K562 (cell line): ENCODE results near the gene RBPMS2. TPM values are rescaled to one million over a fixed set of nuclear protein-coding genes. Genes with fewer than 3 reads are reported as not detected.

ENCODE experiments used
- ATAC-seq: fragments of 200-7000 bp; cut with Tn5 transposase; 3 replicates; pipeline ENCODE4 v1.9.1; 2020; ENCODE audit warnings: moderate library complexity
- BruUV-seq: library from RNA; stranded (reverse); fragments of 400-500 nt; replicated peaks from 2 replicates; lab custom pipeline; 2021; lab: Mats Ljungman, UMichigan
- CTCF ChIA-PET: fragments of 300-600 bp; formaldehyde crosslinking; extraction: SDS; loops from one replicate; lab custom pipeline; 2021; ENCODE audit warnings: low intra/inter-chr PET ratio; lab: Yijun Ruan, JAX
- POLR2A ChIA-PET: fragments of 300-600, 350-650 bp; sonication (Branson Sonifier 250); formaldehyde crosslinking; extraction: SDS; loops from one replicate; lab custom pipeline; 2021; ENCODE audit warnings: antibody characterized with exemption, inconsistent platforms; lab: Yijun Ruan, JAX
- DNase-seq, 4 experiments: peaks; one replicate each; pipeline versions ENCODE4 v3.0.0 to v3.0.0-alpha.2; 2011 to 2018; ENCODE audit warnings: low spot score in 3 of 4, mixed read lengths in 3 of 4; ENCODE audit errors: extremely low read depth in 1 of 4
- FAIRE-seq: peaks from 2 replicates; lab custom pipeline; 2011; peaks lifted over from hg19 to GRCh38; lab: Jason Lieb, UNC
- H2AFZ ChIP-seq: 2 replicates; pipeline ENCODE4 v1.6.0; 2011; ENCODE audit warnings: low read depth, low read length, control low read depth, inconsistent platforms
- H3K27ac ChIP-seq: fragments of 200-600 bp; 3 replicates; pipeline ENCODE4 v1.8.0; 2011; ENCODE audit warnings: low read depth, mild to moderate bottlenecking, control low read depth, inconsistent platforms, low read length, moderate library complexity, mixed read lengths; ENCODE audit errors: extremely low read depth
- H3K27me3 ChIP-seq, 2 experiments: fragments of 300-600 bp in 1 of 2; 2 replicates in 1 of 2; 3 replicates in 1 of 2; pipeline versions ENCODE4 v1.6.0 to v1.8.0; 2011; ENCODE audit warnings: inconsistent platforms in 2 of 2, low read length in 2 of 2, mild to moderate bottlenecking in 1 of 2, mixed read lengths in 1 of 2, moderate library complexity in 1 of 2; ENCODE audit not compliant: control insufficient read depth in 2 of 2, insufficient read depth in 2 of 2
- H3K36me3 ChIP-seq: fragments of 300-600 bp; 3 replicates; pipeline ENCODE4 v1.8.0; 2011; ENCODE audit warnings: mild to moderate bottlenecking, low read length, inconsistent platforms; ENCODE audit not compliant: control insufficient read depth, insufficient read depth
- H3K4me1 ChIP-seq, 2 experiments: fragments of 200-600 bp in 1 of 2; replicated peaks in 1 of 2; 2 replicates in 1 of 2; 3 replicates in 1 of 2; pipeline versions ENCODE4 v1.5.1 to v1.8.0; 2011; ENCODE audit warnings: inconsistent platforms in 2 of 2, low read length in 2 of 2, mild to moderate bottlenecking in 1 of 2, mixed read lengths in 1 of 2, moderate library complexity in 1 of 2; ENCODE audit not compliant: control insufficient read depth in 2 of 2, insufficient read depth in 2 of 2
- H3K4me2 ChIP-seq: 2 replicates; pipeline ENCODE4 v1.6.1; 2011; ENCODE audit warnings: low read length, control low read depth, inconsistent platforms, mixed read lengths; ENCODE audit not compliant: insufficient read depth
- H3K4me3 ChIP-seq: fragments of 200-600 bp; sonication (generic), shearing (Covaris generic); 2 replicates; pipeline ENCODE4 v1.5.1; 2016; ENCODE audit warnings: control low read depth, inconsistent platforms
- H3K79me2 ChIP-seq: fragments of 200-600 bp; 3 replicates; pipeline ENCODE4 v1.8.0; 2011; ENCODE audit warnings: low read length, inconsistent platforms; ENCODE audit not compliant: control insufficient read depth, insufficient read depth
- H3K9ac ChIP-seq, 2 experiments: 2 replicates each; pipeline versions ENCODE4 v1.6.0 to v1.6.1; 2011; ENCODE audit warnings: low read depth in 2 of 2, low read length in 2 of 2, control low read depth in 1 of 2, inconsistent platforms in 1 of 2, mild to moderate bottlenecking in 1 of 2, mixed read lengths in 1 of 2; ENCODE audit not compliant: insufficient read depth in 1 of 2
- H3K9me1 ChIP-seq: one replicate; pipeline ENCODE4 v1.6.0; 2011; ENCODE audit warnings: inconsistent platforms, mild to moderate bottlenecking, low read length, moderate library complexity; ENCODE audit not compliant: control insufficient read depth, insufficient read depth
- H3K9me3 ChIP-seq: replicated peaks from 2 replicates; pipeline ENCODE4 v1.5.1; 2011; ENCODE audit warnings: low read depth, low read length, inconsistent platforms; ENCODE audit not compliant: control insufficient read depth, insufficient read depth
- H4K20me1 ChIP-seq: replicated peaks from 2 replicates; pipeline ENCODE4 v1.6.1; 2011; ENCODE audit warnings: low read length, inconsistent platforms, mixed read lengths; ENCODE audit not compliant: control insufficient read depth, insufficient read depth
- ARNT ChIP-seq, 2 experiments: fragments of 450-650 bp; IDR thresholded peaks; 2 replicates each; pipeline ENCODE4 v1.6.1; 2016; ENCODE audit warnings: mild to moderate bottlenecking in 1 of 2
- ESRRB ChIP-seq: fragments of 250-450 bp; sonication (Bioruptor Pico); IDR thresholded peaks from 2 replicates; pipeline ENCODE4 v1.5.0; 2020; ENCODE audit warnings: mild to moderate bottlenecking, moderate library complexity, borderline replicate concordance
- SETDB1 ChIP-seq: IDR thresholded peaks from one replicate; pipeline ENCODE4 v1.6.1; 2012; ENCODE audit warnings: low read length, control low read depth, inconsistent platforms
- ZFX ChIP-seq: sonication (generic); formaldehyde crosslinking; IDR thresholded peaks from 2 replicates; pipeline ENCODE4 v1.8.0; 2022; ENCODE audit warnings: mild to moderate bottlenecking, missing genetic modification reagents, moderate library complexity
- ZNF3 ChIP-seq: fragments of 250-450 bp; sonication (Bioruptor Pico); IDR thresholded peaks from 2 replicates; pipeline ENCODE4 v1.5.0; 2021; ENCODE audit warnings: mild to moderate bottlenecking, moderate library complexity
- ZNF354B ChIP-seq: fragments of 250-450 bp; sonication (Bioruptor Pico); IDR thresholded peaks from 2 replicates; pipeline ENCODE4 v1.4.0; 2020
- WGBS: fragments of 100-300 bp; shearing (Covaris generic); methylation state at CpG from one replicate; pipeline ENCODE4 v1.1.6; 2016; ENCODE audit warnings: low coverage, mixed read lengths; ENCODE audit not compliant: insufficient coverage; ENCODE audit errors: missing lambda C conversion rate; 5-methylcytosine and 5-hydroxymethylcytosine counted together
- in situ Hi-C: fragments of 300-500 bp; cut with MboI; formaldehyde crosslinking; loops from 4 replicates; pipeline ENCODE4 v1.15.0; 2018; ENCODE audit warnings: inconsistent platforms, mixed read lengths
- intact Hi-C: fragments of 100-400 bp; cut with micrococcal nuclease; formaldehyde crosslinking; loops from 2 replicates; pipeline ENCODE4 v1.14.2; 2022
- polyA plus RNA-seq, 8 experiments: library from polyadenylated mRNA; depleted of rRNA in 4 of 8; stranded (reverse) in 5 of 8; unstranded in 3 of 8; fragments of >200 nt; fragmentation: Nextera tagmentation in 2 of 8; fragmentation: Illumina TruSeq in 1 of 8; extraction: Ambion mirVana in 2 of 8; extraction: Trizol in 1 of 8; gene quantifications; 2 replicates each; pipeline versions ENCODE4 v1.2.1 to v1.2.3, GENCODE V29; 2011 to 2014; ENCODE audit warnings: inconsistent platforms in 1 of 8, missing spikeins in 1 of 8
- total RNA-seq, 7 experiments: library from RNA; depleted of rRNA in 6 of 7; stranded (reverse); fragments of >200 nt in 6 of 7; fragmentation: Illumina TruSeq in 2 of 7; extraction: Trizol in 2 of 7; gene quantifications; 2 replicates each; pipeline versions ENCODE4 v1.2.1 to v1.2.3, GENCODE V29; 2011 to 2021; ENCODE audit warnings: low replicate concordance in 1 of 7
- TF ChIP-seq, protein P1 (sequence below): fragments of 450-650 bp; IDR thresholded peaks from 2 replicates; pipeline ENCODE4 v1.6.1; 2016

The RBPMS2 gene
- total and polyA plus RNA-seq, 9 of the 15 experiments (the other 6 are each of a cell fraction or from before 2014, with no cell fraction given): 0.11 to 2.6 (median 0.37) TPM; not detected in 1

DNA sequence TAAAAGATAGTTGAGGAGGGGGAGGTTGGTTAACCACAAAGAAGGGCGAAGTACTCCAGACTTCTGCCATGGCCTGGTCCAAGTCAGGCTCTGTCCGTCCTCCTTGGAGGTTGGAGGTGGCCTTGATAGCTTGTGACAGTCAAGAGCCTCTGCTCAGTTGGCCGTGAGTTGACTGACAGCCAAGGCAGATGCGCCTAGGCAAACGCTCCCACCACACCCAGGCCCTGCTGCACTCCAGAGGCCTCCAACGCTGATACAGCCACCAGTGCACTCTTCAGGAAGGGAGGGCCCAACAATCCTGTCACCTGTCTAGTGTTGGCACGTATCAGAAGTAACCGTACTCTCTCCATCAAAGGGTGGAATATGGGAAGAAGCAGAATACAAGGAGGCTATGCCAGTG is 9.3 kb downstream of the RBPMS2 start:
- H3K36me3 ChIP-seq: no peaks in the 10 kb centered on the region
- no TSS peak for BruUV-seq
- no peak overlapping the region for H3K9ac ChIP-seq
- no peak for DNase-seq
- H3K4me2 ChIP-seq: no peak overlapping the region
- H3K9me3 ChIP-seq: no peaks in the 10 kb centered on the region
- peaks cover 0 to 23% of the 10 kb centered on the region in 2 experiments; a peak in 2 of 5 replicates for H3K27me3 ChIP-seq
- H3K79me2 ChIP-seq: no peaks in the 10 kb centered on the region
- H3K4me1 ChIP-seq: no peaks in the 10 kb centered on the region; a peak in 2 of 5 replicates
- in situ Hi-C loops: no loop called here
- H2AFZ ChIP-seq: no peak overlapping the region
- peaks cover 2% of the 10 kb centered on the region for H3K9me1 ChIP-seq
- TF ChIP-seq ESRRB (CRISPR knock-in tag) (no peak), ZFX (CRISPR knock-in tag) (no peak), ZNF354B (CRISPR knock-in tag) (no peak), ARNT (IDR thresholded peaks at IDR 0.05) (no peak), SETDB1 (no peak), ZNF3 (CRISPR knock-in tag) (no peak)
- TF ChIP-seq, protein P1, sequence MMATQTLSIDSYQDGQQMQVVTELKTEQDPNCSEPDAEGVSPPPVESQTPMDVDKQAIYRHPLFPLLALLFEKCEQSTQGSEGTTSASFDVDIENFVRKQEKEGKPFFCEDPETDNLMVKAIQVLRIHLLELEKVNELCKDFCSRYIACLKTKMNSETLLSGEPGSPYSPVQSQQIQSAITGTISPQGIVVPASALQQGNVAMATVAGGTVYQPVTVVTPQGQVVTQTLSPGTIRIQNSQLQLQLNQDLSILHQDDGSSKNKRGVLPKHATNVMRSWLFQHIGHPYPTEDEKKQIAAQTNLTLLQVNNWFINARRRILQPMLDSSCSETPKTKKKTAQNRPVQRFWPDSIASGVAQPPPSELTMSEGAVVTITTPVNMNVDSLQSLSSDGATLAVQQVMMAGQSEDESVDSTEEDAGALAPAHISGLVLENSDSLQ: peak; percentile 79
- TF ChIP-seq, all 486 proteins: peak for 1
- WGBS: 23% methylated on average over 7 of the region's 8 CpGs
- POLR2A ChIA-PET: no interaction called here
- Histone ChIP-seq H3K4me3 (no peak overlapping the region), H3K27ac (no peak overlapping the region), H4K20me1 (no peaks in the 10 kb centered on the region)
- intact Hi-C loops: no loop called here
- CTCF ChIA-PET: no interaction called here
- ATAC-seq (peak; percentile 34), FAIRE-seq (no peak)
